Left lung (tissue), 10 donors: ENCODE measurements around the gene C16orf54. TPM values are rescaled to one million over a fixed set of nuclear protein-coding genes. Genes with fewer than 3 reads are reported as not detected.
"Not testable (repeated sequence)": the region's sequence is repeated elsewhere in the genome, so short reads cannot be mapped to it uniquely, and the experiment has no call there.

Source experiments
- ATAC-seq: fragments of 200-7000 bp; cut with Tn5 transposase; one replicate; pipeline ENCODE4 v1.9.1; 2020; ENCODE audit warnings: moderate library complexity
- DNase-seq, 4 donors: peaks; one replicate each; pipeline ENCODE4 v3.0.0-alpha.2; 2013 to 2020
- H3K27ac ChIP-seq, 2 donors: fragments of 200-600 bp; sonication (generic) in 1 of 2; one replicate each; pipeline versions ENCODE4 v1.5.0 to v1.8.0; 2020 to 2021
- H3K27me3 ChIP-seq, 2 donors: fragments of 200-600 bp; sonication (generic) in 1 of 2; one replicate each; pipeline versions ENCODE4 v1.5.0 to v1.8.0; 2020 to 2021
- H3K36me3 ChIP-seq, 2 donors: fragments of 200-600 bp; sonication (generic) in 1 of 2; one replicate each; pipeline versions ENCODE4 v1.5.0 to v1.8.0; 2020 to 2021
- H3K4me1 ChIP-seq, 2 donors: fragments of 200-600 bp; one replicate each; pipeline ENCODE4 v1.8.0; 2021
- H3K4me3 ChIP-seq, 2 donors: fragments of 200-600 bp; sonication (generic) in 1 of 2; one replicate each; pipeline versions ENCODE4 v1.5.0 to v1.8.0; 2020 to 2021; ENCODE audit warnings: mild to moderate bottlenecking in 1 of 2
- H3K9me3 ChIP-seq, 2 donors: fragments of 200-600 bp; sonication (generic) in 1 of 2; one replicate each; pipeline versions ENCODE4 v1.5.0 to v1.8.0; 2020 to 2021
- intact Hi-C, 2 donors: fragments of 100-400 bp; cut with DNase I; formaldehyde crosslinking; loops; one replicate each; pipeline versions ENCODE4 v1.11.2 to v1.14.2; 2022
- polyA plus RNA-seq, 6 donors: library from polyadenylated mRNA; unstranded; fragments of 120-200 nt; gene quantifications; one replicate each; pipeline ENCODE4 v1.2.1, GENCODE V29; 2013; ENCODE audit not compliant: insufficient read length in 6 of 6
- total RNA-seq, 2 donors: library from RNA; stranded (reverse); fragmentation: NEBNext Ultra II Directional; extraction: Animal tissue kit (Norgen Biotek cat#: 25700); gene quantifications; one replicate each; pipeline ENCODE4 v1.2.1, GENCODE V29; 2021
- TF ChIP-seq, protein P1 (sequence below), 2 donors: fragments of 200-600 bp; sonication (generic) in 1 of 2; IDR thresholded peaks; one replicate each; pipeline versions ENCODE4 v1.5.0 to v1.8.0; 2021; ENCODE audit warnings: antibody characterized with exemption in 2 of 2
- donor health status: DM: no; HTN: yes; CAD: no.
- donor health status: DM: no; HTN: no; CAD: no.

C16orf54 gene
- total and polyA plus RNA-seq, 8 donors: 0.33 to 13.6 (median 0.69) TPM

DNA sequence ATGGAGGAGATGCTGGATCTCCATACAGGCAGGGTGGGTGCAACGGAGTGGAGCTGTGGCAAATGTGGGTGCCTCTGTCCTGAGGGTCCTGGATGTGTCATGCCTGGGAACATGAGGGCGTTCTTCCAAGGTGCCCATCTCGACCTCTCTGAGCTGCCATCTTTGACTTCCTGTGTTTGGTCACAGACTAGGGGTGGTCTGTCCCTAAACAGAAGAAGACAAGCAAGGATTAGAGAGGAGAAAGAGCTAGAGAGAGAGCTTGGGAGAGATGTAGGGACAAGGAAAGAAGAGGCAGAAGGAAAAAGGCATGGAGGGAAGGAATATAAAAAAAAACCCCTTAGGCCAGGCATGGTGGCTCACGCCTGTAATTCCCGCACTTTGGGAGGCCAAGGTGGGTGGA lies 28.9 kb upstream of the C16orf54 start:
- H3K4me1 ChIP-seq: peaks cover 0 to 16% of the 10 kb centered on the region in 2 donors
- intact Hi-C loops: no loop called here

DNA sequence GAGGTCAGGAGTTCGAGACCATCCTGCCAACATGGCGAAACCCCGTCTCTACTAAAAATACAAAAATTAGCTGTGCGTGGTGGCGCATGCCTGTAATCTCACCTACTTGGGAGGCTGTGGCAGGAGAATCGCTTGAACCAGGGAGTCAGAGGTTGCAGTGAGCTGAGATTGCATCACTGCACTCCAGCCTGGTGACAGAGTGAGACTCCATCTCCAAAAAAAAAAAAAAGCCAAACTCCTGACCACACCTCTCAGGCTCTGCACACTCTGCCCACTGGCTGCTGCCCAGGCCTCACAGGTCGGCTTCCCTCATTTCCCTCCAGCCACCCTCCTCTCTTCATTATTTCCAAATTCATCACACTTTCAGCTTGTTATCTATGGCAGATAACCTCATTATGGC lies 26.5 kb upstream of the C16orf54 start:
- H3K4me3 ChIP-seq, H3K27ac ChIP-seq, H3K9me3 ChIP-seq, H3K36me3 ChIP-seq, DNase-seq, intact Hi-C loops, H3K27me3 ChIP-seq: not testable (repeated sequence)
- peak; percentile 50 for ATAC-seq
- H3K4me1 ChIP-seq: peaks cover 0 to 16% of the 10 kb centered on the region in 2 donors

More for the DNA sequence above, 28.9 kb upstream of the C16orf54 start:
- Histone ChIP-seq H3K4me3 (no peak overlapping the region), H3K9me3 (no peaks in the 10 kb centered on the region), H3K36me3 (no peaks in the 10 kb centered on the region), H3K27ac (no peak overlapping the region), H3K27me3 (no peaks in the 10 kb centered on the region)
- ATAC-seq (no peak), DNase-seq (no peak)
- TF ChIP-seq, protein P1, sequence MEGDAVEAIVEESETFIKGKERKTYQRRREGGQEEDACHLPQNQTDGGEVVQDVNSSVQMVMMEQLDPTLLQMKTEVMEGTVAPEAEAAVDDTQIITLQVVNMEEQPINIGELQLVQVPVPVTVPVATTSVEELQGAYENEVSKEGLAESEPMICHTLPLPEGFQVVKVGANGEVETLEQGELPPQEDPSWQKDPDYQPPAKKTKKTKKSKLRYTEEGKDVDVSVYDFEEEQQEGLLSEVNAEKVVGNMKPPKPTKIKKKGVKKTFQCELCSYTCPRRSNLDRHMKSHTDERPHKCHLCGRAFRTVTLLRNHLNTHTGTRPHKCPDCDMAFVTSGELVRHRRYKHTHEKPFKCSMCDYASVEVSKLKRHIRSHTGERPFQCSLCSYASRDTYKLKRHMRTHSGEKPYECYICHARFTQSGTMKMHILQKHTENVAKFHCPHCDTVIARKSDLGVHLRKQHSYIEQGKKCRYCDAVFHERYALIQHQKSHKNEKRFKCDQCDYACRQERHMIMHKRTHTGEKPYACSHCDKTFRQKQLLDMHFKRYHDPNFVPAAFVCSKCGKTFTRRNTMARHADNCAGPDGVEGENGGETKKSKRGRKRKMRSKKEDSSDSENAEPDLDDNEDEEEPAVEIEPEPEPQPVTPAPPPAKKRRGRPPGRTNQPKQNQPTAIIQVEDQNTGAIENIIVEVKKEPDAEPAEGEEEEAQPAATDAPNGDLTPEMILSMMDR (IDR thresholded peaks at IDR 0.05): no peak

DNA sequence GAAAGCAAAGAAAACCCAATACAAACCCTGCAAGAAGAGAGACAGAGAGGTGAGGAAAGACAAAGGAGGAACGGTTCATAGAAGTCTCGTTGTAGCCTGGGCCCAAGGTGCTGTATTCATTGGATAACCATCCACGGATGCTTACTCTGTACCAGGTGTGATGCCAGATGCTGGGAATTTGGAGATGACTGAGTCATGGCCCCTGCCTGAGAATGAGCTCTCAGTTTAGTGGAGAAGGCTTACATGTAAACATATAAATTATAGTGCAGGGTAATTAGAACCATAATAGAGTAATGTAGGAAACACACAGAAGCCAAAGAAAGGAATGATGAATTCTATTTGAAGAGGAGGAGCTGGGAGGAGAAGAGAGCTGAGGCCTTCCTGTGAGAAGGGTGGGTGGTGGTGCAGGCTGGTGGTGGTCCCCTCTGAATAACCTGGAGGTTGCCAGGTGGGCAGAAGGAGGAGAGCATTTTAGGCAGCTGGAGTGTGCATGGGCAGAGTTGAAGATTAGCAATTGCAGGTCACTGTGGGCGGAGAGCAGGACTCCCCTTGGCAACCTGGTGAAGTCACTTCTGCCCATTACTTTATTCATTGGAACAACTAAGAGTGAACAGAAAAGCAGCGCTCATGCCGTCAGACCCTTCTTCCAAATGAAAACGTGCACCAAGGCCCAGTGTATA lies 24.6 kb upstream of the C16orf54 start:
- H3K27me3 ChIP-seq: no peaks in the 10 kb centered on the region
- DNase-seq (no peak), ATAC-seq (no peak)
- no peaks in the 10 kb centered on the region for H3K36me3 ChIP-seq
- intact Hi-C loops: no loop called here
- H3K4me3 ChIP-seq: no peak overlapping the region
- H3K9me3 ChIP-seq: no peaks in the 10 kb centered on the region
- H3K4me1 ChIP-seq: peaks cover 2 to 16% of the 10 kb centered on the region in 2 donors
- no peak overlapping the region for H3K27ac ChIP-seq
- TF ChIP-seq, protein P1 (IDR thresholded peaks at IDR 0.05): no peak

DNA sequence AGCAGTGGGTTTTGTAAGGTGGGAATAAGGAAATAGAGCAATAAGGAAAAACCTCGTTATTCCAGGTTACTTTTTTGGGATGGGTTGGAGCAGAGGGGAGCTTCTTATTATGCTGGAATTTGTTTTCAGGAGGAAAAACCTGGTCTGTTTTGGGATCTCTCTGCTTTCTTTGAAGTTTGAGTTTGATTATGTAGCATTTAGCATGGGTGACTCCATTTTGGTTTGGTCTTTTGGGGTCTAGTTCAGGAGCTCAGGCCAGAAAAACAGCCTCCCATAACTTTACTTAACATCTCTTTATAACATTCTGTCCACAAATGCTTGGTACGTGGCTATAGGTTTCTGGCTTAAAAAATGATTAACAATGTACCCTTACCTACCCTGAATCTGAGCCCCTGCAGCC lies 23.7 kb upstream of the C16orf54 start:
- Histone ChIP-seq H3K27me3 (no peaks in the 10 kb centered on the region), H3K36me3 (no peaks in the 10 kb centered on the region), H3K9me3 (no peaks in the 10 kb centered on the region), H3K27ac (no peak overlapping the region), H3K4me1 (peaks cover 3 to 16% of the 10 kb centered on the region in 2 donors), H3K4me3 (no peak overlapping the region)
- no peak for ATAC-seq
- DNase-seq: no peak
- TF ChIP-seq, protein P1 (IDR thresholded peaks at IDR 0.05): no peak
- intact Hi-C loops: no loop called here

DNA sequence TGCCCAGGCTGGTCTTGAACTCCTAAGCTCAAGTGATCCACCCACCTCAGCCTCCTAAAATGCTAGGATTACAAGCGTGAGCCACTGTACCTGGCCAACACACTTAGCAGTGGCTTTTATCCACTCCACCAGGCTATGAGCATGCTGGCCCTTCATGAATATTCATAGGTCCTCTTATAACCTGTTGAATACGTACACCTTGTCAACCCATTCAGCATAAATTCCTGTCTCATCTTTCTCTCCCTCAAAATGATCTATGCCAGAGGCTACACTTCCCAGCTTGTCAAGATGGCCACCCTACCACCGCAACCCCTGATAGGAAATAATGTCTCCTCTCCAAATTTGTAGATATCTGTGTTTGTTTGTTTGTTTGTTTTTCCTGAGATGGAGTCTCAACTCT lies 21.3 kb upstream of the C16orf54 start:
- intact Hi-C loops: no loop called here
- no peak for DNase-seq
- no peaks in the 10 kb centered on the region for H3K36me3 ChIP-seq

More for the DNA sequence above, 21.3 kb upstream of the C16orf54 start:
- ATAC-seq: no peak
- H3K27ac ChIP-seq: no peak overlapping the region
- no peaks in the 10 kb centered on the region for H3K9me3 ChIP-seq
- no peak overlapping the region for H3K4me3 ChIP-seq
- H3K4me1 ChIP-seq: peaks cover 3 to 9% of the 10 kb centered on the region in 2 donors
- TF ChIP-seq, protein P1 (IDR thresholded peaks at IDR 0.05): no peak
- no peaks in the 10 kb centered on the region for H3K27me3 ChIP-seq
